Spleen (tissue), 11 donors: ENCODE data around the gene PTPN11. TPM values are rescaled to one million over a fixed set of nuclear protein-coding genes. Genes with fewer than 3 reads are reported as not detected.

ENCODE experiments used
- DNase-seq: peaks from one replicate; pipeline ENCODE4 v3.0.0-alpha.2; 2020
- H3K27ac ChIP-seq, 8 donors: fragments of 200-600 bp; sonication (generic) in 7 of 8; 1 replicate in 4 of 8; 2 replicates in 4 of 8; pipeline versions ENCODE4 v1.5.0 to v1.8.0; 2016 to 2021; ENCODE audit warnings: inconsistent platforms in 4 of 8, mild to moderate bottlenecking in 4 of 8, moderate library complexity in 1 of 8
- H3K27me3 ChIP-seq, 7 donors: fragments of 200-600 bp; sonication (generic) in 6 of 7; replicated peaks in 1 of 7; 1 replicate in 4 of 7; 2 replicates in 3 of 7; pipeline versions ENCODE4 v1.5.0 to v1.8.0; 2016 to 2021; ENCODE audit warnings: inconsistent platforms in 3 of 7, mild to moderate bottlenecking in 1 of 7
- H3K36me3 ChIP-seq, 6 donors: fragments of 200-600 bp; sonication (generic) in 5 of 6; 1 replicate in 4 of 6; 2 replicates in 2 of 6; pipeline versions ENCODE4 v1.5.0 to v1.8.0; 2016 to 2021; ENCODE audit warnings: inconsistent platforms in 2 of 6
- H3K4me1 ChIP-seq, 6 donors: fragments of 200-600 bp; sonication (generic) in 5 of 6; 1 replicate in 3 of 6; 2 replicates in 3 of 6; pipeline versions ENCODE4 v1.5.0 to v1.8.0; 2016 to 2021; ENCODE audit warnings: inconsistent platforms in 3 of 6
- H3K4me3 ChIP-seq, 8 donors: fragments of 200-600 bp; sonication (generic) in 7 of 8; 1 replicate in 4 of 8; 2 replicates in 4 of 8; pipeline versions ENCODE4 v1.5.0 to v1.8.0; 2016 to 2021; ENCODE audit warnings: inconsistent platforms in 4 of 8, mild to moderate bottlenecking in 4 of 8, moderate library complexity in 2 of 8
- H3K9me3 ChIP-seq, 8 donors: fragments of 200-600 bp; sonication (generic) in 7 of 8; 1 replicate in 4 of 8; 2 replicates in 4 of 8; pipeline versions ENCODE4 v1.5.0 to v1.8.0; 2016 to 2021; ENCODE audit warnings: inconsistent platforms in 4 of 8
- CTCF ChIP-seq, 11 experiments: fragments of 200-600 bp in 7 of 11; fragments of 450-650 bp in 4 of 11; sonication (generic) in 4 of 11; IDR thresholded peaks in 8 of 11; conservative IDR thresholded peaks in 3 of 11; 1 replicate in 7 of 11; 2 replicates in 4 of 11; pipeline versions ENCODE4 v1.4.0 to v1.8.0; 2016 to 2021; ENCODE audit warnings: antibody characterized with exemption in 11 of 11, inconsistent platforms in 4 of 11, mild to moderate bottlenecking in 1 of 11
- POLR2A ChIP-seq, 3 donors: fragments of 450-650 bp; IDR thresholded peaks; one replicate each; pipeline ENCODE4 v1.5.1; 2017; ENCODE audit warnings: antibody characterized with exemption in 3 of 3, mild to moderate bottlenecking in 1 of 3
- POLR2AphosphoS5 ChIP-seq, 3 donors: sonication (generic); formaldehyde crosslinking; IDR thresholded peaks; one replicate each; pipeline ENCODE4 v1.5.1; 2017; ENCODE audit warnings: antibody characterized with exemption in 3 of 3
- WGBS, 5 donors: extraction: QIAGEN DNeasy Blood & Tissue Kit in 3 of 5; methylation state at CpG; one replicate each; pipeline versions ENCODE4 v1.1.5 to v1.1.7; 2013 to 2018; 5-methylcytosine and 5-hydroxymethylcytosine counted together
- intact Hi-C: fragments of 100-400 bp; cut with DNase I; formaldehyde crosslinking; loops from one replicate; pipeline ENCODE4 v1.15.0; 2023; ENCODE audit warnings: low total_unique reads
- polyA plus RNA-seq, 3 donors: library from polyadenylated mRNA; stranded (reverse); fragments of 200-250 nt; gene quantifications; one replicate each; pipeline ENCODE4 v1.2.1, GENCODE V29; 2013
- total RNA-seq, 7 donors: library from RNA; depleted of rRNA in 3 of 7; stranded (reverse); fragments of >200 nt in 3 of 7; fragmentation: NEBNext Ultra II Directional in 4 of 7; extraction: Animal tissue kit (Norgen Biotek cat#: 25700) in 4 of 7; gene quantifications; one replicate each; pipeline versions ENCODE4 v1.1.0 to v1.2.1, GENCODE V29; 2016 to 2021
- donor health status: healthy with polysubstance abuse.
- donor health status: DM: no; HTN: no; CAD: no; lungs with moderate emphysema.
- donor health status: DM: no; HTN: no; CAD: no.
- donor health status: Bipolar disorder and iron deficiency.
- donor health status: healthy.
- donor health status: DM: no; HTN: no; CAD: no.
- donor health status: DM: yes; HTN: yes; CAD: no.

The PTPN11 gene
- total and polyA plus RNA-seq, 10 donors = 12.1 to 71.8 (median 61.5) TPM

- TF ChIP-seq POLR2AphosphoS5 (IDR thresholded peaks at IDR 0.05) (no peak), POLR2A (IDR thresholded peaks at IDR 0.05) (no peak), CTCF (IDR thresholded peaks at IDR 0.05 in 8 of 11, conservative IDR thresholded peaks at IDR 0.05 in 3 of 11) (no peak)
- intact Hi-C loops = no loop called here
- WGBS, 5 donors = 91 to 97% (median 95%) methylated on average over 6 of the region's 6 CpGs
- Histone ChIP-seq H3K4me1 (no peaks in the 10 kb centered on the region), H3K4me3 (no peak overlapping the region), H3K27me3 (no peaks in the 10 kb centered on the region), H3K9me3 (no peaks in the 10 kb centered on the region), H3K27ac (no peak overlapping the region), H3K36me3 (peaks cover 2 to 100% (median 88%) of the 10 kb centered on the region in 6 donors)
- no peak for DNase-seq
These were observed 69.6 kb downstream of the PTPN11 start for GRCh38 chr12:112488257-112488876.

- H3K27me3 ChIP-seq = no peaks in the 10 kb centered on the region
- no peak for DNase-seq
- H3K36me3 ChIP-seq = peaks cover 2 to 100% (median 89%) of the 10 kb centered on the region in 6 donors
- intact Hi-C loops = no loop called here
- no peak overlapping the region for H3K4me3 ChIP-seq
- WGBS, 5 donors = 94 to 98% (median 96%) methylated on average over 6 of the region's 6 CpGs
- no peak for TF ChIP-seq POLR2AphosphoS5 (IDR thresholded peaks at IDR 0.05)
- TF ChIP-seq POLR2A (IDR thresholded peaks at IDR 0.05) = no peak
- TF ChIP-seq CTCF (IDR thresholded peaks at IDR 0.05 in 8 of 11, conservative IDR thresholded peaks at IDR 0.05 in 3 of 11) = no peak
- H3K9me3 ChIP-seq = no peaks in the 10 kb centered on the region
- no peak overlapping the region for H3K27ac ChIP-seq
- H3K4me1 ChIP-seq = no peaks in the 10 kb centered on the region
These were observed 70.7 kb downstream of the PTPN11 start for GRCh38 chr12:112489456-112489855.

DNA sequence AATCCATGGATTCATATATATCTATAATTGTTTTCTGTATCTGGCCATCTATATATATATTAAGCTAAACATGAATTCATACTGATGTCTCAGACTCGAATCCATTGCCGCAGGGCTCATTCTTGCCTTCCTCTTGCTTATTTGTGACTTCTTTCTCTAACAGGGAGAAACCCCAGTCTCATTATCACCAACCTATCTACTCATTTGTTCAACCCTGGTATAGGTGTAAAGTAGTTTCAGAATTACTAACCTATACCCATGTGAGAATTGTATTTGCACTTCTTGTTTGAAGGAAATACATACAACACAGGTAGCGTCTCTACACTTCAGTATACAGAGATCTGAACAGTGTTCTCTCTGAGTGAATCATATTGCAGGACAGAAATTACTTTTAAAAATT, 77.7 kb downstream of the PTPN11 start:
- no peak for DNase-seq

More for the DNA sequence above, 77.7 kb downstream of the PTPN11 start:
- no peaks in the 10 kb centered on the region for H3K9me3 ChIP-seq
- peaks cover 2 to 100% (median 52%) of the 10 kb centered on the region in 6 donors for H3K36me3 ChIP-seq
- no peak overlapping the region for H3K27ac ChIP-seq
- intact Hi-C loops = no loop called here
- H3K4me1 ChIP-seq = no peaks in the 10 kb centered on the region
- TF ChIP-seq POLR2AphosphoS5 (IDR thresholded peaks at IDR 0.05) (no peak), CTCF (IDR thresholded peaks at IDR 0.05 in 8 of 11, conservative IDR thresholded peaks at IDR 0.05 in 3 of 11) (no peak), POLR2A (IDR thresholded peaks at IDR 0.05) (no peak)
- H3K27me3 ChIP-seq = no peaks in the 10 kb centered on the region
- WGBS, 5 donors = 73 to 87% (median 80%) methylated on average over 3 of the region's 3 CpGs
- no peak overlapping the region for H3K4me3 ChIP-seq
